Vein endothelial cell (primary cell): Measurements from ENCODE around the gene RPL10A. TPM values are rescaled to one million over a fixed set of nuclear protein-coding genes. Genes with fewer than 3 reads are reported as not detected.

Experiments used
- small RNA-seq: library from RNA; depleted of rRNA; stranded (forward); fragments of <200 nt; gene quantifications from one replicate; pipeline ENCODE3, GENCODE V24; 2012
- total RNA-seq: library from RNA; depleted of rRNA; stranded (reverse); fragments of >200 nt; gene quantifications from 2 replicates; pipeline ENCODE4 v1.2.3, GENCODE V29; 2012

RPL10A gene
- total RNA-seq: 1,178 and 1,675 TPM in 2 replicates

DNA sequence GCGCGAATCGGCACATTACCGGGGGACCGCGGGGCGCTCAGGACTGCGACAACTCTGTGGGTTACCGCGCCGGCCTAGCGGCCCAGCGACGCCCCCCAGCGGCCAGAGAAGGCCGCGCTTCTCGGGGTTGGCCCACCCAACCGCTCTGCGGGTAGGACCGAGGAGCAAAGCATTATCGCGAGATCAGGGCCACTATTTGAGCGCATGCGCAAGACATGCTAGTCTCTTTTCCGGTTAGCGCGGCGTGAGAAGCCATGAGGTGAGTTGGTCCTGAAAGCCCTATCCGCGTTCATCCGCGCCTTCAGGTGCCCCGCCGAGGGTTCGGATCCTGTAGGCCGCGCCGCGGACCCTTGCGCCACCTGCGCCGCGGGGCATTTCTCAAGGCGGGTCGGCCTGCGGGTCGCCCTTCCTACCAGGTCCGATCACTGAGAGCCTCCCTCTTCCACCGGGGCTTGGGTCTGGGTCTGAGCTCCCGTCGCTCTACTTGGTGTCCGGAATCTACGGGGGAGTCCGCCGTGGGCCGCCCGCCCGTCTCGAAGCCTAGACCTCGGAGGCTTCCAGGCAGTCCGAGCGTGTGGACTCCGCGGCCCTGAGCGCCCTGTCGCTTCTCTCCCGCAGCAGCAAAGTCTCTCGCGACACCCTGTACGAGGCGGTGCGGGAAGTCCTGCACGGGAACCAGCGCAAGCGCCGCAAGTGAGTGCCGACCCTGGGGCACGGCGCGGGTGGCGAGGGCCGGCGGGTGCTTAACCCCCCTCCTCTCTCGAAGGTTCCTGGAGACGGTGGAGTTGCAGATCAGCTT is at the start of gene RPL10A:
RPL10A (plus strand) TSS at position 221 of the 799 bp plus-strand sequence; CDS start at position 255, 34 bp downstream.

DNA sequence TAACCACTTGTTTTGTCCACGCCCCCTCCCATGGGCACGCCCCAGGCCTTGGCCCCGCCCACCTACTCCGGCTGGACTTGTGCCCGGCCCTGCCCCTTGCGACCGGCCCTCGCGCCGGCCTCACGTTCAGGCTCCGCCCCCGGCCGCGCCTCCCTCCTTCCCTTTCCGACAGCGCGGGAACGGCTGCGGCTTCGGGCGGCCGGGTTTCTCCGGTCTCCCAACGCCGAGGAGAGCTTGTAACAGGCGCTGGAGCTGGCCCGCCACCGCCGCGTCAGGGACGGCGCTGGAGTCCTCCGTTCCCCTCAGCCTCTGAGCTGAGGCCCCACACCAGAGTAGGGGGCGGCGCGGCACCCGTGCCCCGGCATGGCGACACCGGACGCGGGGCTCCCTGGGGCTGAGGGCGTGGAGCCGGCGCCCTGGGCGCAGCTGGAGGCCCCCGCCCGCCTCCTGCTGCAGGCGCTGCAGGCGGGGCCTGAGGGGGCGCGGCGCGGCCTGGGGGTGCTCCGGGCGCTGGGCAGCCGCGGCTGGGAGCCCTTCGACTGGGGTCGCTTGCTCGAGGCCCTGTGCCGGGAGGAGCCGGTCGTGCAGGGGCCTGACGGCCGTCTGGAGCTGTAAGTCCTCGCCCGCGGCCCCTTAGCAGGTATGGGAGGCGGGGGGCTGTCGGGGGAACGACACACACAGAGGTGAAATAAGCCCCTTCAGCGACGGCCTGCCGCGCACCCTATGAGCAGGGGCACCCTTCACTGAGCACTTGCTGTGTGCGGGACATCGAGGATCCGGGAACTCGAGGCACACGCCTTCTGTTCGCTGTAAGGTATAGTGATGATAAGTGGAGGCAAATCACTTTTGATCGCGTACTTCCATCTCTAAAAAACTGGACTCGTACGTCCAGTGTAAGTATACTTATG is 15.8 kb upstream of the RPL10A start, which contains the start of gene FANCE:
FANCE (plus strand) TSS at position 156 of the 908 bp plus-strand sequence; CDS start at position 364, 208 bp downstream.

DNA sequence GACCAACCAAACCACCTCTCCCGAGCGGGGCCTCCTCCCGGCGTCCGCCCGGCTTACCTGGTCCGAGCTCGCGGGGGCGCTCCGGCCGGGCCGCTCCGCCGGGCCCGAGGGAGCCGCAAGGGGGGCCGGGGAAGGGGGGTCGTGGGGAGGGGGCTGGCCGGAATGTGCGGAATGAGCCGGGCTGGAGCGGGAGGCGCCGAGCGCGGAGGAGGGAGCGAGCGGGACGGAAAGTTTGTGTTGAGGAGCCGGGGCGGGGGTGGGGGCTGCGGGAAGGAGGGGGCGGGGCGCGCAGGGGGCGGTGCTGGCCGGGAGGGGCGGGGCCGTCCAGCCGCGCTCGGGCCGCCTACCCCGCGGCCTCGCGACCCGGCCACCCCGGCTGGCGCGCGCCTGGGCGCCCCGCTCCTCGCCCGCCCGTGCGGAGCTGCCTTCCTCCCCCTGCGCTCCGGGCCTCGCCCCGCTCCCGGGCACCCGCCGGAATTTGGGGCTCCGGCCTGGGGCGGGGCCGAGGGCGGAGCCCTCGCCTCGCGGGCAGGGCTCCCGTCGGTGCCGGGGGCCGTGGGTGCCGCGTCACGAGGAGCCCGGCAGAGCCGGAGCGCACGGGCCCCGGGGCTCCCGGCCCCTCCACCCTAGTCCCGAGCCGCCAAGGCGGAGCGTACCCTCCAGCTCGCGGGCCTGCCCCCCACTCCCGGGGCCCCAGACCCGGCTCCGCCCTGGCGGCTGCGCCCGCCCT is 28.8 kb downstream of the RPL10A start, which contains the start of gene TEAD3:
TEAD3 (minus strand) TSS at position 239 of the 730 bp plus-strand sequence.

DNA sequence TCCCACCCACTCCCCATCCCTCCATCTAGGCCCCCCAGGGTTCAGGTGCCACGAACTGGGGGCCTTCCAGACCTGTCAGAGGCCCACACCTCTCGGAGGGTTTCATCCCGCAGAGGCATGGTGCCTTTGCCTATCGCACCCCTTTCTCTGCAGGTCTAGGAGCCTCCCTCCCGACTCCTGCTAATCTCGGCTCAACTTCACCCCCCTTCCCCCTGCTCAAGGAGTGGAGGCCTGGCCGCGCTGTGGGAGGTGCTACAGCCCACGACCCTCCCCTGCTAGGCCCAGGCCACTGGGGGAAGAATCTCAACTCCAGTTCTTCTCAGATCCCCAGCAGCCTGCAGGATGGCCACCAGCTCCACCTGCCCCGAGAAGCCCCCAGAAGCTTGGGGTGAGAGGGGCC is 44.5 kb downstream of the RPL10A start, which contains the start of gene TULP1:
TULP1 (minus strand) TSS at position 157 of the 400 bp plus-strand sequence; CDS start at position 119, 38 bp downstream.

Small RNAs within 50 kb of the gene (small RNA-seq; reads per million reads assigned to genes)
- 0.32 reads per million, percentile 11 among the genes with 10 or more reads in this experiment for gene MIR7111

Other genes starting within 250 kb of the RPL10A start
- 22.3 and 24.8 TPM in 2 replicates for gene ZNF76, start 208.7 kb upstream of the RPL10A start, total RNA-seq
- gene DEF6, start 170.6 kb upstream of the RPL10A start, total RNA-seq: 0.96 and 0.98 TPM in 2 replicates
- gene PPARD, start 125.8 kb upstream of the RPL10A start, total RNA-seq: 5.2 and 10.8 TPM in 2 replicates
- gene FANCE, start 16.1 kb upstream of the RPL10A start, total RNA-seq: 6.8 and 7.2 TPM in 2 replicates
- 0.19 and 0.33 TPM in 2 replicates for gene TEAD3, start 28.7 kb downstream of the RPL10A start, total RNA-seq
- not detected in 2 replicates for gene TULP1, start 44.5 kb downstream of the RPL10A start, total RNA-seq
- 18.9 and 21.0 TPM in 2 replicates for gene FKBP5, start 220.5 kb downstream of the RPL10A start, total RNA-seq